Stimulated activated naive CD8-positive, alpha-beta T cell treated with anti-CD3 and anti-CD28 coated beads, Interleukin-15, Interleukin-2, amounts not matched to agents 100 ng/mL and 50 ng/mL, for 24 hours (primary cell): ENCODE data around the gene PTPRE.

Source experiments
- H3K27ac Mint-ChIP-seq: one replicate; pipeline ENCODE4 v1.8.0; 2021; ENCODE audit warnings: mild to moderate bottlenecking, mixed read lengths
- H3K27me3 Mint-ChIP-seq: one replicate; pipeline ENCODE4 v1.8.0; 2021; ENCODE audit warnings: mixed read lengths
- H3K36me3 Mint-ChIP-seq: one replicate; pipeline ENCODE4 v1.8.0; 2021; ENCODE audit warnings: low read depth, mixed read lengths
- H3K4me1 Mint-ChIP-seq: one replicate; pipeline ENCODE4 v1.8.0; 2021; ENCODE audit warnings: low read depth, mixed read lengths
- H3K4me3 Mint-ChIP-seq: one replicate; pipeline ENCODE4 v1.8.0; 2021; ENCODE audit warnings: mild to moderate bottlenecking, mixed read lengths
- H3K9me3 Mint-ChIP-seq: one replicate; pipeline ENCODE4 v1.8.0; 2021; ENCODE audit warnings: mixed read lengths

PTPRE gene

DNA sequence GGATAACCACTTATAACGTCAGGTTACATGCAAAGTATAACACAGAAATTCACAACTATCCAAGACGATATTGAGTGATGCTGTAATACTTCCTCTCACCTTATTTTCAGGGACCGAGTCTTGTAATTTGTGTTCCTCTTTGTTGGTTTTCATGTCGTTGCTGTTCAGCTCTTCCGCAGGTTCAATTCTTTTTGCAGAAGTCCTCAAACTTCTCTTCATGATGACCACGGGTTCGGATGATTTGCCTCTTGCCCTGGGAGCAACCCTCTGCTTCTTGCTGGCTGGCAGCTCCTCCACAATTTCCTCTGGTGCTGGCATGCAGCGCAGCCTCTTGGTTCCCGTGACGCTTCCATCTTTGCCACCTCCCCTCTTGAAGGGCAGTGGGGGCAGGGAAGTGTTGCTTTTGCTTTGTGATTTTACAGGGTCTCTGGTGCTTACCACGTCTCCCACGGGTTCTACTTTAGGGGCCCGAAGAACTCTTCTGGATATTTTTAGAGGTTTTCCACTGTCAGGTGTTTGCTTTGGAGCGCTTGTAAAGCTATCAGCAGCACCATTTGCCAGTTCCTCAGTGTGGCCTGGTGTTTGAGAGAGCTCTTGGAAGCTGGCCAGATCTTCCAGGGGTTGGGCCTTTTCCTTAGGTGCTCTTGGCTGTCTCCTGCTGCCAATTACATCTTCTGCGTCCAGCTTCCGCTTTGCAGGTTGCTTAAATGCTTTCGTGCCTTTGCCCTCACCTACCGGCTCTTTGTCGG is 195.8 kb downstream of the PTPRE start:
- peaks cover 40% of the 10 kb centered on the region for H3K36me3 Mint-ChIP-seq
- no peaks in the 10 kb centered on the region for H3K4me1 Mint-ChIP-seq
- no peak overlapping the region for H3K27ac Mint-ChIP-seq
- no peaks in the 10 kb centered on the region for H3K9me3 Mint-ChIP-seq
- H3K27me3 Mint-ChIP-seq: no peaks in the 10 kb centered on the region
- H3K4me3 Mint-ChIP-seq: no peak overlapping the region

DNA sequence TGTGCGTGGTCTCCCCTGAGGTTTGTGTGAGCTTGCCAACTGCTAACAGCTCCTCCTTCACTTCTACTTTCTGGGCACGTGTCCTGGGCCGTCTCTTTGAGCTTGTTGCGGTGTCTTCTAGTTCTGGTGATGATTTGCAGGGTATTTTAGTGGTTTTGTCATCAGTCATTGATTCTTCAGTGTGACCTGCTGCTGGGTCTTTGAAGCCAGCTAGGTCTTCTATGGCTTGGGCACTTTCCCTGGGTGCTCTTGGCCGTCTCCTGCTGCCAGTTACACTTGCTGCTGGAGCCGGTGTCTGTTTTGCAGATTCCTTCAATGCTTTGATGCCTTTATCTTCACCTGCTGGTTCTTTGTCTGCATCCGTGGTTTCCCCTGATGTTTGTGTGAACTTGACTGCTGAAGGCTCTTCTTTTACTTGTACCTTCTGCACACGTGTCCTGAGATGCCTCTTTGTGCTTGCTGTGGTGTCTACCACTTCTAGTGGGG is 196.4 kb downstream of the PTPRE start:
- no peaks in the 10 kb centered on the region for H3K9me3 Mint-ChIP-seq
- H3K27me3 Mint-ChIP-seq: no peaks in the 10 kb centered on the region
- H3K36me3 Mint-ChIP-seq: peaks cover 34% of the 10 kb centered on the region
- H3K4me3 Mint-ChIP-seq: no peak overlapping the region
- no peaks in the 10 kb centered on the region for H3K4me1 Mint-ChIP-seq
- no peak overlapping the region for H3K27ac Mint-ChIP-seq

DNA sequence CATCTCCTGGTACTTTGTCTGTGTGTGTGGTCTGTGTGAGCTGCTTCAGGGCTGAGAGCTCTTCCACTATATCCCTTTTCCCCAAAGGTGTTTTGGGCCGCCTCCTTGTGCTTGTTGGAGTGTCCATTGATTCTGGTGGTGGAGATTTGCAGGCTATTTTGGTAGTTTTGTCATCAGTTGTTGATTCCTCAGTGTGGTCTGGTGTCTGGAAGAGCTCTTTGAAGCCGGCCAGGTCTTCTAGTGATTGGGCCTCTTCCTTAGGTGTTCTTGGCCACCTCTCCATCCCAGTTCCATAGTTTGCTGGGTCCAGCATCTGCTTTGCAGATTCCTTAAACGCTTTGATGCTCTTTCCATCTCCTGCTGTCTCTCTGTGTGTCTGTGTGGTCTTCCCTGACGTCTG is 198.5 kb downstream of the PTPRE start:
- Mint-ChIP-seq H3K27ac (no peak overlapping the region), H3K36me3 (peaks cover 12% of the 10 kb centered on the region), H3K27me3 (no peaks in the 10 kb centered on the region)

DNA sequence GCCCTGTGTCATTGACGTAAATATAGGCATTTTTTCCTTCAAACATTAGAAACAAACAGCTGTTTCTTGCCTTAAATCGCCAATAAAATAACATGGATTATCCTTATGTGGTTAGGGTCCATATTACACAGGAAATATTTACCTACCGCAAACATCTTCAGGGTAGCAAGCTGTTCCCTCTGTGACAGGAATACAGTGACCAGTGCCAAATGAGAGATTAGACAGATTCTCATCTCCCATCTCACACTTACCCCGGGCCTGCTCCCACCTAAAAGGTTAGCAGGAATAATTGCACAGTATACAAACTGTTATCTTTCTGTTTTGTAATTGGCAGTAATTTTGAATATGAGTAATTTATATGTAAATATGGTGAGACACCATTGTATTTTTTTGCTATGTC is 202.8 kb downstream of the PTPRE start:
- Mint-ChIP-seq H3K4me3 (no peak overlapping the region), H3K9me3 (no peaks in the 10 kb centered on the region), H3K27me3 (no peaks in the 10 kb centered on the region), H3K36me3 (peaks cover 38% of the 10 kb centered on the region), H3K4me1 (no peaks in the 10 kb centered on the region), H3K27ac (no peak overlapping the region)

More for the DNA sequence above, 198.5 kb downstream of the PTPRE start:
- Mint-ChIP-seq H3K4me3 (no peak overlapping the region), H3K4me1 (no peaks in the 10 kb centered on the region), H3K9me3 (no peaks in the 10 kb centered on the region)

DNA sequence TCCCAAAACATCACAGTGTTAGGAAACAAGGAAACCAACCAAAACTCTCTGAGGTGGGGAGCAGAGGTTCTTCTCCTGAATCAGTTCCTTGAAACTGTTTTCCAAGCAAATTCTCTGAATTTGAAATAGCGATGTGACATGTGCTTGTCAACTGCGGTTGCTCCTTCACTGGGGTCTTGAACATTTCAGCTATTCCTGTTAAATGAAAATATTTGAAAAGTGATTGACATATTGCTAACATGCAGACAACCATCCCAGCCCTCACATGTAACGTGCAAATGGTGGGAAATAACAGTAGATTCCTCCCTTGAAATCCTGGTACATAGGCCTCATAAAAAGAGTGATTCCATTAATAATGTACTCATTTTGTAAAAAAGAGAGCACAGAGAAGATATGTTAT is 203.4 kb downstream of the PTPRE start:
- Mint-ChIP-seq H3K9me3 (no peaks in the 10 kb centered on the region), H3K4me3 (no peak overlapping the region), H3K36me3 (peaks cover 44% of the 10 kb centered on the region), H3K4me1 (no peaks in the 10 kb centered on the region), H3K27ac (no peak overlapping the region), H3K27me3 (no peaks in the 10 kb centered on the region)

DNA sequence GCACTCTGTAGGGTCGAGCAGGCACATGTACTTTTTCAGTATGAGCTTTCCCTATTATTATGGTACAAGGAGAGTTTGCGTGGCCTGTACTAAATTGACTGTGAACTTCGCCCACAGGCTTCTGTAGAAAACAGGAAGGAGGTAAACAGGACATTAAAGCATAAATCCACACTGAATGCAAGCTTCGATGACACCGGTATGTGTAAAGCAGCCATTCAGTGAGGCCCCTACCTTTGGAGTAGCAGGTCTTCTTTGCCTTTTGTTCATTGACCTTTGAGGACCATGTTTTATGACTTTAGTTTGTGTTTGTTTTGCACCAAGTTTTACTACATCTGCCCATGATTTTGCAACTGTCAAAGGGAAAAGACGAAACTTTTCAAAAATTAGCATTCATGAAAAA is 204.8 kb downstream of the PTPRE start:
- Mint-ChIP-seq H3K9me3 (no peaks in the 10 kb centered on the region), H3K27ac (no peak overlapping the region), H3K36me3 (peaks cover 56% of the 10 kb centered on the region), H3K27me3 (no peaks in the 10 kb centered on the region), H3K4me1 (no peaks in the 10 kb centered on the region), H3K4me3 (no peak overlapping the region)

DNA sequence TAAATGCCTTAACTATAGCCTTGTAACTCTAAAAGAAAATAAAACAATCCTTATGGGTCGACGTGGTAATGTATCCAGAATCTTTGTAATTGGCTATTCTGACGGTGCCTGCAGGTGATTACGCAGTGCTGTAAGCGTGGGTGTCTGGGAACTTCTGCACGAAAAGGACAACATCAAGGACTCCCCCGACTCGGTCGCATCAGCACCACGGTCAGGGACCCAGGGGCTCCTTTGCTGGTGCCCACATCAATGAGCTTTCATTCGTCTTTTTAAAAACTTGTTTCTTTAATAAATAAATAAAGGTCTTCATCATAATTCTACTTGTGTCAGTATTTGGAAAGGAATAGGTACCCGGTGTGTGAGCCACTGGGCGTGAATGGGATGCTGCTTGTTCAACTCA is 206.1 kb downstream of the PTPRE start:
- Mint-ChIP-seq H3K4me1 (no peaks in the 10 kb centered on the region), H3K4me3 (no peak overlapping the region), H3K27ac (no peak overlapping the region), H3K9me3 (no peaks in the 10 kb centered on the region), H3K36me3 (peaks cover 66% of the 10 kb centered on the region), H3K27me3 (no peaks in the 10 kb centered on the region)

DNA sequence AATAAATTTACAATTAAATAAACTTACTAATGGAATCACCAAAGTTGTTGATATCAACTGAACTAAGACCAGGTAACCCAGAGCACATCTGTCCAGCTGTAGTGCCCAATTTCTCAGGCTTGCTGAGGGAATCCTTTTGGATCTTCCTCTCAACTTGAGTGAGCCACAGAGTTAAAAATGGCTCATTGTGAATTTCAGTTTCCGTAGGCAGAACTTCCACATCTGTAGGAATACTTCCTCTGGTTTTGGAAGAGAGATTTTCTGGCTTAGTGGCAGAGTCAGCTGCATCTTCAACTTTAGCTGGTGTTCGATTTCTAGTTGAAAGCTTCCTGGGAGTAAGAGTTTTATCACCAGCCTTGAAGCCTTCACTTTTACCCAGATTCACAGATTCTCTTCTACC is 208.0 kb downstream of the PTPRE start:
- H3K9me3 Mint-ChIP-seq: no peaks in the 10 kb centered on the region
- no peaks in the 10 kb centered on the region for H3K4me1 Mint-ChIP-seq
- H3K27ac Mint-ChIP-seq: no peak overlapping the region
- no peak overlapping the region for H3K4me3 Mint-ChIP-seq
- H3K27me3 Mint-ChIP-seq: no peaks in the 10 kb centered on the region
- peaks cover 82% of the 10 kb centered on the region for H3K36me3 Mint-ChIP-seq

DNA sequence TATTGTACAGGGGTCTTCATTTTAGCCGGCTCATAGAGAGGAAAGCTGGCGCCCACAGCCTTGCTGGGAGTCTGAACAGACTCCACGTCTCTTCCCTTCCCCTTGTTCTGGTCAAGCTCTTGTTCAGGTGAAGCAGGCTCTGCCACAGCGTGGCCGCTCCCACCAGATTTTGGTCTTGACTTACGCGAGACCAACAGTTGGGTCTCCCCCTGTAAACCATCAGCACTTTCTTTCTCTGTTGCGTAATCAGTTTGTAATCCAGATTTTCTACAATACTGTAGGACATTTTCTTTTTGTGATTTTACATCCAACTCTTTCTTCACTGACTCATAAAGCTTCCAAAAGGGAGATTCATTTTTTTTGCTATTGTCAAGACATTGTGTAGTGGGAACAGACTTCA is 208.5 kb downstream of the PTPRE start:
- Mint-ChIP-seq H3K27me3 (no peaks in the 10 kb centered on the region), H3K4me3 (no peak overlapping the region), H3K27ac (no peak overlapping the region), H3K9me3 (no peaks in the 10 kb centered on the region), H3K36me3 (peaks cover 84% of the 10 kb centered on the region), H3K4me1 (no peaks in the 10 kb centered on the region)

DNA sequence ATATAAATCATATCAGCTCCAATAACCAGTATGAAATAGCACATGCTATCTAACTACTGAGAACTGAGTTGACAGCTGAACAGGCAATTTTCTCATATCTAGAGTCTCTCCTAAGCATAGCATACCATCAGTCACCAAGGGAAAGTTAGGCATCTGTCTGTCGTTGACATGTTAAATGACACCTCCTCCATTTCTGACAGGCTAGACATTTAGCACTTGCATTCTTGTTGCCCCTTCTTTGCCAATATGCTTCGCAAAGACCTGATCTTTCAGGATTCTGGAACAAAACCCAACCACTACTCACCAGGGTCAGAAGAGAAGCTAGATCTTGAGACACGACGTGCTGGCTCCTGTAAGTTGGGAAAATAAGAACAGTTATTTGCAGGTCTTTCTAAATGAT is 209.3 kb downstream of the PTPRE start:
- H3K27ac Mint-ChIP-seq: no peak overlapping the region
- H3K36me3 Mint-ChIP-seq: peaks cover 90% of the 10 kb centered on the region
- no peaks in the 10 kb centered on the region for H3K4me1 Mint-ChIP-seq

DNA sequence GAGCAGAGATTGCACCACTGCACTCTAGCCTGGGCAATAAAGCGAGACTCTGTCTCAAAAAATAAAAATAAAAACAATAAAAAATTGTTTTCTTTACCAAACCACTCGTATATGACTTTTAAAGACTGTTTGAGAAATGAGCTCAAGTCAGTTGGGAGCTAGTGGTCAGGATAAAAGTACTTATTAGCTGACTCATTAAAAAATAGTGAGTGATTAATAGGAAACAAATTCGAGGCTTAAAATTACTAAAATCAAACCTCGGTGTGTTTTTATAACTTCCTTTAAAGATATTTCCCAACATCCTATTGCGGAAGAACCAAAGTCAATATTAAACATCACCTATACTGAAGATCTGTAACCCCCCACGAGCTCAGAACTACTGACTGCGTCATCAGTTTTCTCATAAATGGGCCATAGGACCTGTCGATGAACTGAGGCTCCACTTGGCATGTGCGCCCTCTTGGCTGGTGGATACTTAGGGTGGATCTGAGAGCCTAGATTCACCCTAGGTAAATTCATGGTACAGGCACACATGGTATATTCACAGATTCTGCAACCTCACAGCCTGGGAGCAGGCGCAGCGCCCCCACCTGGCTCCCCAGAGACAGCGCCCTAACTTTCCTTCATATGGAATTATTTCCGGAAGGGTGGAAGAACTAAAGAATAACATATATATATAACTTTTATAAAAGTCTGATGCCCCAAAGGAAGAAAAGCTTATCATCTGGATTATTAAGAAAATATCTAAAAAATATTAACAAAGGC is 210.1 kb downstream of the PTPRE start:
- no peak overlapping the region for H3K4me3 Mint-ChIP-seq
- H3K27me3 Mint-ChIP-seq: peaks cover 6% of the 10 kb centered on the region
- no peak overlapping the region for H3K27ac Mint-ChIP-seq
- H3K4me1 Mint-ChIP-seq: no peaks in the 10 kb centered on the region
- H3K9me3 Mint-ChIP-seq: no peaks in the 10 kb centered on the region
- H3K36me3 Mint-ChIP-seq: peaks cover 87% of the 10 kb centered on the region

More for the DNA sequence above, 209.3 kb downstream of the PTPRE start:
- H3K4me3 Mint-ChIP-seq: no peak overlapping the region
- H3K9me3 Mint-ChIP-seq: no peaks in the 10 kb centered on the region
- peaks cover 6% of the 10 kb centered on the region for H3K27me3 Mint-ChIP-seq

DNA sequence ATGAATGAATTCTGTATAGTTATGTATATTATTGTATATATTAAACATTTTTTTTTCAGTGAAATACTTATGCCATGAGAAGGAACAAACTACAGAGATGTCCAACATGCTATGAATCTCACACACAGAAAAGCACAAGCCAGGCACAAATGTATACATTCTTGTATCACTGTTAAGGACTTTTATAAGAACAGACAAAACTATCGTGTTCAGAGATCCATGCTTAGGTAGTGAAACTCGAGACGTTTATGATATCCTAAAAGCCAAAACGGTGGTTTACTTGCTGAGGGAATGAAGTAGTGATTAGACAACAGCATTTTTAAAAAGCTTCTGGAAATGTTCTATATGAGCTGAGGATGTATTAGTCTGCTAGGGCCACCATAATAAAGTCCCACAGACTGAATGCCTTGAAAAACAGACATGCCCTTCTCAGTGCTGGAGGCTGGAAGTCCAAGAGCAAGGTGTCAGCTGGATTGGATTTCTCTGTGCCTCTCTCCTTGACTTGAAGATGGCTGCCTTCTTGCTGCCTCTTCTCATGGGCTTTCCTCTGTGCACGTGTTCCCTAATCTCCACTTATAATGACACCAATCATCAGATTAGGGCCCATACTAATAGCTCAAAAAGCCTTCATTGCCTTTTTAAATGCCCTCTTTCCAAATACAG is 215.0 kb downstream of the PTPRE start:
- Mint-ChIP-seq H3K27me3 (peaks cover 25% of the 10 kb centered on the region), H3K36me3 (peaks cover 76% of the 10 kb centered on the region), H3K27ac (no peak overlapping the region), H3K4me3 (no peak overlapping the region), H3K9me3 (no peaks in the 10 kb centered on the region), H3K4me1 (peaks cover 35% of the 10 kb centered on the region)

DNA sequence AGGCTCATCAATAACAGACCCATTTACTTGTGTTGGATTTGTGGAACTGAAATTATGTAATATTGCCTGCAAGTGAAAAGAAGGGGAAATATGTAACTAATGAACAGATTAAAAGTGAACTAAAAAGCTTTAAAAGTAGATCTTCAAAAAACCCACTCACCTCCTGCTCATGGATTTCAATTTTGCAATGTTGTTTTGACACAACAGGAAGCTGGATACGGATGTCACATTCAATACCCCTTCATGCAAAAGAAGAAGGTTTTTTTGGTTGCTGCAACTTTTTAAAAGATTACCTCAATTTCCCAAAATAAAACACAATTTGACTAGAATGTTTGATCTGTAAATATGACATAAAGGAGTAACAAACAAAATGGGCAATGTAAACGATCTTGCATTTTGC is 216.0 kb downstream of the PTPRE start:
- peaks cover 69% of the 10 kb centered on the region for H3K36me3 Mint-ChIP-seq
- no peak overlapping the region for H3K27ac Mint-ChIP-seq
- no peak overlapping the region for H3K4me3 Mint-ChIP-seq
- no peaks in the 10 kb centered on the region for H3K9me3 Mint-ChIP-seq
- peaks cover 25% of the 10 kb centered on the region for H3K27me3 Mint-ChIP-seq
- H3K4me1 Mint-ChIP-seq: peaks cover 40% of the 10 kb centered on the region

DNA sequence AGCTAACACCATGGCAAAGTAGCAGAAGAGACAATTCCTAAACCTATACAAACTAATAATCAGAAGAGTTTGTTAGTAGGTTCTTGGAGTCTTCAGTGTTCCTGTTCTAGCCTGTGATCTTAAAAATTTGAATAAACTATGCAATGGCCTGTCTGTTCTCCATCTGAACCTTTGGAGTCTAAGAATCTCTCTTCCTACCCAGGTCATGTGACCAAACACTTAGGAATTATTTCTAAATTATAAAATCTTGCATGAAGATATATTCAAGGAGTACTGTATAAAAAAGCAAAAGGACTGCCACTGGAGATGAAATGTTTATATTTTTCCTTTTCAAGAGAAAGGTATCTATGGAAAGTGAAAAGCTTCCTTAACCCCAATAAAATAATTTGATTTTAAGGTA is 216.9 kb downstream of the PTPRE start:
- Mint-ChIP-seq H3K9me3 (no peaks in the 10 kb centered on the region), H3K36me3 (peaks cover 62% of the 10 kb centered on the region), H3K27ac (no peak overlapping the region), H3K4me1 (peaks cover 40% of the 10 kb centered on the region), H3K4me3 (peak overlapping the region; percentile 98), H3K27me3 (peaks cover 25% of the 10 kb centered on the region)

DNA sequence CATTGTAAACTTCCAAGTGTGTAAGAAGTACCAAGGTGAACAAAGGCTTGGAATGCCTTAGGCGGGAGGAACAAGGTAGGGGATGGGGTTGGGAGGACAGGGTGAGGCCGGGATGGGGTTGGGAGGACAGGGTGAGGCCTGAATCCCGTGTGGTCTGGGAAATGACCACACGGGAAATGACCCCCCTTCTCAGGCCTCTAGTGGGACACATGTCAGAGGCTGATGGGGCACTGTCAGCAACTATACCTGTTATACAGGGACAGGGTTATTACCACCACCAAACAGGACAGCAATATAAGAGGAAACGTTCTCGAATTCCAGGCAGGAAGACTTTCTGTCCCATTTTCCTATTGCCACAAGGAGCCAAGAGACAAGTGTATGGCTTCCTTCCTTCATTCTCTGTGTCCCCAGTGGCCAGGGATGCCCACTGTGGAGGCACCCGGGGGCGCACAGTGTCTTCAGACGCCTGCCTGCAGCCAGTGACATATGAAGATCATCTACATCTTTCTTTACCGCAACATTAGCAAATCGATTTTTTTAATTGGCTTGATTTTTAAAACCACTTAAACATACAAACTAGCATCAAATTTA is 218.0 kb downstream of the PTPRE start:
- Mint-ChIP-seq H3K4me3 (peak overlapping the region; percentile 98), H3K27me3 (peaks cover 25% of the 10 kb centered on the region), H3K27ac (peak overlapping the region; percentile 89), H3K36me3 (peaks cover 52% of the 10 kb centered on the region), H3K9me3 (no peaks in the 10 kb centered on the region), H3K4me1 (peaks cover 40% of the 10 kb centered on the region)
